HEK293T (cell line): ENCODE measurements around the gene UBE2I.
"Not testable (repeated sequence)": the region's sequence is repeated elsewhere in the genome, so short reads cannot be mapped to it uniquely, and the experiment has no call there.

Experiments
- CTCF ChIA-PET: fragments of 350-600 bp; formaldehyde crosslinking; extraction: SDS; loops from one replicate; lab custom pipeline; 2021; ENCODE audit warnings: antibody characterized with exemption, inconsistent platforms; lab: Yijun Ruan, JAX
- POLR2A ChIA-PET: fragments of 350-600 bp; formaldehyde crosslinking; extraction: SDS; loops from one replicate; lab custom pipeline; 2020; ENCODE audit warnings: antibody characterized with exemption, inconsistent platforms; lab: Yijun Ruan, JAX
- DNase-seq: peaks from one replicate; pipeline ENCODE4 v3.0.0; 2012; ENCODE audit warnings: mixed read lengths; ENCODE audit errors: extremely low spot score
- ARNT ChIP-seq: fragments of 450-650 bp; IDR thresholded peaks from 2 replicates; pipeline ENCODE4 v1.6.1; 2017; ENCODE audit warnings: mild to moderate bottlenecking
- BHLHE40 ChIP-seq: fragments of 450-650 bp; IDR thresholded peaks from 2 replicates; pipeline ENCODE4 v1.6.1; 2016; ENCODE audit warnings: mild to moderate bottlenecking, moderate library complexity, borderline replicate concordance
- CTBP1 ChIP-seq: fragments of 450-650 bp; IDR thresholded peaks from 2 replicates; pipeline ENCODE4 v1.6.1; 2016; ENCODE audit warnings: borderline replicate concordance
- ELF4 ChIP-seq: fragments of 450-650 bp; IDR thresholded peaks from 2 replicates; pipeline ENCODE4 v1.6.1; 2017; ENCODE audit warnings: antibody characterized with exemption
- FOXA1 ChIP-seq: fragments of 450-650 bp; IDR thresholded peaks from 2 replicates; pipeline ENCODE4 v1.6.1; 2016; ENCODE audit warnings: mild to moderate bottlenecking
- FOXK2 ChIP-seq: fragments of 450-650 bp; IDR thresholded peaks from 2 replicates; pipeline ENCODE4 v1.6.1; 2016; ENCODE audit warnings: mild to moderate bottlenecking
- FOXM1 ChIP-seq: fragments of 450-650 bp; IDR thresholded peaks from 2 replicates; pipeline ENCODE4 v1.6.1; 2017; ENCODE audit warnings: mild to moderate bottlenecking, borderline replicate concordance
- HDGF ChIP-seq: fragments of 450-650 bp; IDR thresholded peaks from 2 replicates; pipeline ENCODE4 v1.6.1; 2017; ENCODE audit warnings: antibody characterized with exemption, borderline replicate concordance
- L3MBTL2 ChIP-seq: fragments of 450-650 bp; conservative IDR thresholded peaks from 2 replicates; pipeline ENCODE4 v1.6.1; 2016; ENCODE audit warnings: mild to moderate bottlenecking
- LEF1 ChIP-seq: fragments of 450-650 bp; IDR thresholded peaks from 2 replicates; pipeline ENCODE4 v1.6.1; 2017; ENCODE audit warnings: mild to moderate bottlenecking, borderline replicate concordance
- NFRKB ChIP-seq: fragments of 450-650 bp; IDR thresholded peaks from 2 replicates; pipeline ENCODE4 v1.6.1; 2016; ENCODE audit warnings: mild to moderate bottlenecking, moderate library complexity
- PKNOX1 ChIP-seq: fragments of 450-650 bp; IDR thresholded peaks from 2 replicates; pipeline ENCODE4 v1.6.1; 2016
- SP1 ChIP-seq: fragments of 450-650 bp; IDR thresholded peaks from 2 replicates; pipeline ENCODE4 v1.6.1; 2017
- SUZ12 ChIP-seq: fragments of 450-650 bp; IDR thresholded peaks from 2 replicates; pipeline ENCODE4 v1.6.1; 2016; ENCODE audit warnings: mild to moderate bottlenecking
- TARDBP ChIP-seq: fragments of 450-650 bp; IDR thresholded peaks from 2 replicates; pipeline ENCODE4 v1.6.1; 2016
- ZNF384 ChIP-seq: fragments of 450-650 bp; IDR thresholded peaks from 2 replicates; pipeline ENCODE4 v1.6.1; 2016

The UBE2I gene

GRCh38 chr16:1262846-1263221, 46.6 kb upstream of the UBE2I start:
- POLR2A ChIA-PET = no interaction called here
- DNase-seq = no peak
- CTCF ChIA-PET = no interaction called here
- TF ChIP-seq ELF4 = no peak
- no peak for TF ChIP-seq LEF1
- no peak for TF ChIP-seq HDGF
- TF ChIP-seq NFRKB = no peak
- no peak for TF ChIP-seq BHLHE40
- TF ChIP-seq SUZ12 = no peak
- TF ChIP-seq ARNT = no peak
- TF ChIP-seq PKNOX1 = no peak
- no peak for TF ChIP-seq FOXA1
- no peak for TF ChIP-seq FOXK2
- no peak for TF ChIP-seq SP1

- TF ChIP-seq TARDBP = no peak
- TF ChIP-seq ARNT = no peak
- no peak for DNase-seq
- ChIA-PET CTCF (no interaction called here), POLR2A (no interaction called here)
These were observed 45.7 kb upstream of the UBE2I start for GRCh38 chr16:1263591-1264344.

GRCh38 chr16:1264345-1265089, 44.9 kb upstream of the UBE2I start:
- POLR2A ChIA-PET = no interaction called here
- CTCF ChIA-PET = no interaction called here
- TF ChIP-seq ARNT (no peak), CTBP1 (no peak), HDGF (no peak), LEF1 (no peak), SUZ12 (no peak), L3MBTL2 (no peak), FOXA1 (no peak)
- no peak for DNase-seq

GRCh38 chr16:1265090-1265630, 44.3 kb upstream of the UBE2I start:
- ChIA-PET POLR2A (no interaction called here), CTCF (no interaction called here)
- TF ChIP-seq ELF4 (no peak), LEF1 (no peak), FOXM1 (no peak), CTBP1 (no peak)
- no peak for DNase-seq

GRCh38 chr16:1265826-1266225, 43.6 kb upstream of the UBE2I start:
- CTCF ChIA-PET = no interaction called here
- DNase-seq = no peak
- POLR2A ChIA-PET = no interaction called here
- TF ChIP-seq BHLHE40 = no peak
- TF ChIP-seq FOXK2 = no peak

GRCh38 chr16:1269418-1269817, 40.0 kb upstream of the UBE2I start:
- CTCF ChIA-PET = interaction anchor here (0.6 kb wide), 1 partner anchor 31 kb away, joined by 3 read pairs; no protein-coding TSS in a partner anchor

GRCh38 chr16:1271380-1271723, 38.1 kb upstream of the UBE2I start:
- ChIA-PET POLR2A (interaction anchor here (1.0 kb wide), 1 partner anchor 435 kb away, joined by 3 read pairs; the partner anchor contains the start of gene MAPK8IP3), CTCF (no interaction called here)
- no peak for DNase-seq
- TF ChIP-seq ARNT = no peak
- no peak for TF ChIP-seq ELF4
- no peak for TF ChIP-seq LEF1
- TF ChIP-seq SUZ12 = no peak
- no peak for TF ChIP-seq L3MBTL2
- TF ChIP-seq ZNF384 = no peak
- TF ChIP-seq PKNOX1 = no peak
- TF ChIP-seq SP1 = no peak
- TF ChIP-seq CTBP1 = no peak

More at GRCh38 chr16:1269418-1269817, 40.0 kb upstream of the UBE2I start:
- DNase-seq, POLR2A ChIA-PET: not testable (repeated sequence)

- POLR2A ChIA-PET, DNase-seq, CTCF ChIA-PET: not testable (repeated sequence)
These were observed 37.6 kb upstream of the UBE2I start for GRCh38 chr16:1271724-1272413.
